Lung (tissue), 12 donors: ENCODE results near the gene MLST8. TPM values are rescaled to one million over a fixed set of nuclear protein-coding genes. Genes with fewer than 3 reads are reported as not detected.

Source experiments
- ATAC-seq: fragments of 200-7000 bp; cut with Tn5 transposase; one replicate; pipeline ENCODE4 v1.9.1; 2020; ENCODE audit warnings: moderate number of reproducible peaks; ENCODE audit not compliant: insufficient read depth, low FRiP score
- DNase-seq, 3 donors: peaks; one replicate each; pipeline ENCODE4 v3.0.0-alpha.2; 2013 to 2017
- H3K27ac ChIP-seq, 2 donors: one replicate each; pipeline ENCODE4 v1.5.1; 2013; ENCODE audit warnings: mild to moderate bottlenecking in 2 of 2, moderate library complexity in 2 of 2, control low read depth in 1 of 2, inconsistent platforms in 1 of 2, low read depth in 1 of 2, low read length in 1 of 2
- H3K27me3 ChIP-seq, 3 donors: one replicate each; pipeline ENCODE4 v1.5.1; 2013; ENCODE audit warnings: low read length in 2 of 3; ENCODE audit not compliant: control insufficient read depth in 3 of 3, insufficient read depth in 3 of 3
- H3K36me3 ChIP-seq, 4 donors: one replicate each; pipeline ENCODE4 v1.5.1; 2013; ENCODE audit warnings: low read length in 4 of 4, mild to moderate bottlenecking in 1 of 4, moderate library complexity in 1 of 4; ENCODE audit not compliant: control insufficient read depth in 4 of 4, insufficient read depth in 4 of 4
- H3K4me1 ChIP-seq, 5 donors: one replicate each; pipeline ENCODE4 v1.5.1; 2013; ENCODE audit warnings: low read length in 5 of 5, mild to moderate bottlenecking in 2 of 5, moderate library complexity in 1 of 5; ENCODE audit not compliant: control insufficient read depth in 5 of 5, insufficient read depth in 5 of 5
- H3K4me3 ChIP-seq: one replicate; pipeline ENCODE4 v1.5.1; 2013; ENCODE audit warnings: mild to moderate bottlenecking, control low read depth, moderate library complexity
- H3K9ac ChIP-seq, 2 donors: one replicate each; pipeline ENCODE4 v1.5.1; 2013; ENCODE audit warnings: low read length in 2 of 2, control low read depth in 1 of 2; ENCODE audit not compliant: insufficient read depth in 1 of 2
- H3K9me3 ChIP-seq, 4 donors: one replicate each; pipeline ENCODE4 v1.5.1; 2013; ENCODE audit warnings: low read length in 3 of 4, mild to moderate bottlenecking in 1 of 4, moderate library complexity in 1 of 4; ENCODE audit not compliant: control insufficient read depth in 4 of 4, insufficient read depth in 3 of 4
- WGBS, 2 donors: extraction: QIAGEN DNeasy Blood & Tissue Kit; methylation state at CpG; one replicate each; pipeline ENCODE4 v1.1.7; 2013; 5-methylcytosine and 5-hydroxymethylcytosine counted together
- polyA plus RNA-seq, 2 donors: library from polyadenylated mRNA; stranded (reverse); fragments of 200-250 nt; gene quantifications; one replicate each; pipeline ENCODE4 v1.2.1, GENCODE V29; 2013
- total RNA-seq, 2 donors: library from RNA; depleted of rRNA in 1 of 2; stranded (reverse); fragments of >200 nt in 1 of 2; gene quantifications; one replicate each; pipeline ENCODE4 v1.2.1, GENCODE V29; 2014 to 2021
- TF ChIP-seq, protein P1 (sequence below): IDR thresholded peaks from 2 replicates; pipeline ENCODE4 v1.5.1; 2012; ENCODE audit warnings: mild to moderate bottlenecking; ENCODE audit errors: control extremely low read depth, extremely low read depth
- donor health status: control.
- donor health status: control.
- donor health status: Bipolar disorder and iron deficiency.
- donor health status: healthy.
- donor health status: DM: yes; HTN: yes; CAD: no.

The MLST8 gene
- total and polyA plus RNA-seq, 4 donors = 17.2 to 48.9 (median 41.2) TPM

DNA sequence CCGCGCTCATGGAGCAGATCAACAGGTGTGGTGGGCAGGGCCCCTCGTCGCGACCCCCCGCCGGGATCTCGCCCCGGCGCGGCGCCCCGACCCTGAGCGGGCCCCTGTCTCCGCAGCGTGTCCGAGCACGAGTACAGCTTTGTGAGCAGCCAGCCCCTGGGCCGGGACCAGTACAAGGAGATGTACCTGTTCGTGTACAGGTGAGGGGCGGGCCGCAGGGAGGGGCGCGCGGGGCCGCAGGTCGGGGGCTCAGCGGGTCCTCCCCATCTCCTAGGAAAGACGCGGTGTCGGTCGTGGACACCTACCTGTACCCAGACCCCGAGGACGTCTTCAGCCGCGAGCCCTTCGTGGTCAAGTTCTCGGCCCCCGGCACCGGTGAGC lies 31.8 kb downstream of the MLST8 start:
- 7 to 8% methylated on average over 26 to 40 of the region's 40 CpGs for WGBS, 2 donors
- peaks cover 0 to 19% (median 0%) of the 10 kb centered on the region in 4 donors for H3K9me3 ChIP-seq
- DNase-seq (no peak), ATAC-seq (no peak)
- no peak overlapping the region for H3K9ac ChIP-seq
- peaks cover 0 to 27% (median 4%) of the 10 kb centered on the region in 3 donors for H3K27me3 ChIP-seq
- H3K4me1 ChIP-seq = peaks cover 0 to 13% (median 7%) of the 10 kb centered on the region in 5 donors
- peaks cover 0 to 46% (median 17%) of the 10 kb centered on the region in 4 donors for H3K36me3 ChIP-seq
- TF ChIP-seq, protein P1, sequence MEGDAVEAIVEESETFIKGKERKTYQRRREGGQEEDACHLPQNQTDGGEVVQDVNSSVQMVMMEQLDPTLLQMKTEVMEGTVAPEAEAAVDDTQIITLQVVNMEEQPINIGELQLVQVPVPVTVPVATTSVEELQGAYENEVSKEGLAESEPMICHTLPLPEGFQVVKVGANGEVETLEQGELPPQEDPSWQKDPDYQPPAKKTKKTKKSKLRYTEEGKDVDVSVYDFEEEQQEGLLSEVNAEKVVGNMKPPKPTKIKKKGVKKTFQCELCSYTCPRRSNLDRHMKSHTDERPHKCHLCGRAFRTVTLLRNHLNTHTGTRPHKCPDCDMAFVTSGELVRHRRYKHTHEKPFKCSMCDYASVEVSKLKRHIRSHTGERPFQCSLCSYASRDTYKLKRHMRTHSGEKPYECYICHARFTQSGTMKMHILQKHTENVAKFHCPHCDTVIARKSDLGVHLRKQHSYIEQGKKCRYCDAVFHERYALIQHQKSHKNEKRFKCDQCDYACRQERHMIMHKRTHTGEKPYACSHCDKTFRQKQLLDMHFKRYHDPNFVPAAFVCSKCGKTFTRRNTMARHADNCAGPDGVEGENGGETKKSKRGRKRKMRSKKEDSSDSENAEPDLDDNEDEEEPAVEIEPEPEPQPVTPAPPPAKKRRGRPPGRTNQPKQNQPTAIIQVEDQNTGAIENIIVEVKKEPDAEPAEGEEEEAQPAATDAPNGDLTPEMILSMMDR = no peak
- no peak overlapping the region for H3K27ac ChIP-seq
- no peak overlapping the region for H3K4me3 ChIP-seq

DNA sequence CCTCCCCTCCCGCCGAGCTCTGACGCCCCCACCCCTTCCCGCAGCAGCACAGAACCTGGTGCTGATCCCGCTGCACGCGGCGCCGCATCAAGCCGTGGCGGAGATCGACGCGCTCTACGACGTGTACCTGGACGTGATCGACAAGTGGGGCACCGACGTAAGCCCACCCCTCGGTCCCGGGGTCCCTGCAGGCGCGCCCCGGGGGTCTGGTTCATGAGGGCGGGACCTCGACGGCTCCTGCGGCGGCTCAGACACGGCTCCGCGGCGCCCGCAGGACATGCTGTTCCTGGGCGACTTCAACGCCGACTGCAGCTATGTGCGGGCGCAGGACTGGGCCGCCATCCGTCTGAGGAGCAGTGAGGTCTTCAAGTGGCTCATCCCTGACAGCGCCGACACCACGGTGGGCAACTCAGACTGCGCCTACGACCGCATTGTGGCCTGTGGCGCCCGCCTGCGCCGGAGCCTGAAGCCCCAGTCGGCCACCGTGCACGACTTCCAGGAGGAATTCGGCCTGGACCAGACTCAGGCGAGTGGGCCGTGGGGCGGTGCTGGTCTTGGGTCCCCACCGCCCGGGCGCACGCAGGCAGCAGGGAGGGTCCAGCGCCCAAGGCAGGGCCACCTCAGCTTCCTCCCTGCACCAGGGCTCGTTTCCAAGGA lies 32.4 kb downstream of the MLST8 start:
- no peak overlapping the region for H3K27ac ChIP-seq
- H3K4me1 ChIP-seq = peaks cover 0 to 13% (median 7%) of the 10 kb centered on the region in 5 donors
- H3K27me3 ChIP-seq = peaks cover 0 to 27% (median 4%) of the 10 kb centered on the region in 3 donors
- TF ChIP-seq, protein P1 = no peak
- DNase-seq = no peak
- H3K36me3 ChIP-seq = peaks cover under 1 to 42% (median 21%) of the 10 kb centered on the region in 4 donors
- no peak overlapping the region for H3K9ac ChIP-seq
- 10 to 20% methylated on average over 58 to 65 of the region's 65 CpGs for WGBS, 2 donors
- peaks cover 0 to 19% (median 0%) of the 10 kb centered on the region in 4 donors for H3K9me3 ChIP-seq
- ATAC-seq = peak; percentile 37
- no peak overlapping the region for H3K4me3 ChIP-seq

DNA sequence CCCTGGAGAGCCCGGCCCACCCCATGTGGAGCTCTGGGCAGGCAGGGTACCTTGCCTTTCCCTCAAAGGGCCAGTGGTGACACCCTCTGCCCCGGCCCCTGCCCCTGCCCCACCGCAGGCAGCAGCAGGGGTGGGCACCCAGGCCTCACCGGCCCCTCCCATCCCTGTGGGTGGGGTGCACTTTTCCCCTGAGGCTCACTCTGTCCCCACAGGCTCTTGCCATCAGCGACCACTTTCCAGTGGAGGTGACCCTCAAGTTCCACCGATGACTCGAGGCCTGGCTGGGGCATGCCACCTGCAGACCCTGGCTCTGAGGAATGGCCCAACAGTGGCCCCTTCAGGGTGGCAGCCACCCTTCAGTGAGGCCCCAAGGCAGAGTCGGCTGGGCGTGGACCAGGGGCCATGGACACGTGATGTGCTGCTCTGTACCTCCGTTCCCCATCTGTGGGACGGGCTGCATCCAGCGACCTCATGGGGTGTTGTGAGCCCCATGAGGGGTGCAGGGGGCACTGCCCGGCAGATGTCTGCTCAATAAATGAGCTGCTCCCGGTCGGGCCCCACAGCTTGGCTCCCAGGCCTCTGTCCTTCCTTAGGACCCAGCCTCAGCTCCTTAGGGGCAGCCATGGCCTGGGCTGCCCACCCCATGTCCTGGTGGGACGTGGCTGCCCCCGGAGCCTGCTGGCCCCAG lies 33.0 kb downstream of the MLST8 start:
- peaks cover 0 to 27% (median 4%) of the 10 kb centered on the region in 3 donors for H3K27me3 ChIP-seq
- DNase-seq = no peak
- no peak overlapping the region for H3K9ac ChIP-seq
- TF ChIP-seq, protein P1 = no peak
- no peak overlapping the region for H3K27ac ChIP-seq
- H3K4me1 ChIP-seq = peaks cover 0 to 14% (median 7%) of the 10 kb centered on the region in 5 donors
- 59 to 65% methylated on average over 18 of the region's 18 CpGs for WGBS, 2 donors
- peaks cover 0 to 19% (median 0%) of the 10 kb centered on the region in 4 donors for H3K9me3 ChIP-seq
- H3K36me3 ChIP-seq = peaks cover 2 to 41% (median 18%) of the 10 kb centered on the region in 4 donors
- ATAC-seq = no peak
- no peak overlapping the region for H3K4me3 ChIP-seq
